CD14-positive monocyte (primary cell): ENCODE results near the gene ACTR3. TPM values are rescaled to one million over a fixed set of nuclear protein-coding genes. Genes with fewer than 3 reads are reported as not detected.

Experiments used
- DNase-seq, 3 donors: peaks; one replicate each; pipeline ENCODE4 v3.0.0-alpha.2; 2011 to 2022
- H2AFZ ChIP-seq: 2 replicates; pipeline ENCODE4 v1.6.0; 2012; ENCODE audit warnings: mild to moderate bottlenecking, low read depth, low read length, inconsistent platforms; ENCODE audit not compliant: insufficient read depth, poor library complexity, severe bottlenecking
- H3K27ac ChIP-seq, 2 donors: 1 replicate in 1 of 2; 2 replicates in 1 of 2; pipeline ENCODE4 v1.5.1; 2012 to 2013; ENCODE audit warnings: low read length in 2 of 2, control low read depth in 1 of 2, inconsistent platforms in 1 of 2, low read depth in 1 of 2, mild to moderate bottlenecking in 1 of 2
- H3K27me3 ChIP-seq, 2 donors: one replicate each; pipeline versions ENCODE4 v1.6.0 to v1.6.1; 2011 to 2013; ENCODE audit warnings: low read length in 2 of 2; ENCODE audit not compliant: control insufficient read depth in 2 of 2, insufficient read depth in 2 of 2
- H3K36me3 ChIP-seq, 2 donors: replicated peaks in 1 of 2; 1 replicate in 1 of 2; 2 replicates in 1 of 2; pipeline versions ENCODE4 v1.5.1 to v1.6.1; 2012 to 2013; ENCODE audit warnings: low read length in 2 of 2, control low read depth in 1 of 2, inconsistent platforms in 1 of 2, mild to moderate bottlenecking in 1 of 2; ENCODE audit not compliant: insufficient read depth in 2 of 2, control insufficient read depth in 1 of 2
- H3K4me1 ChIP-seq, 2 donors: 1 replicate in 1 of 2; 2 replicates in 1 of 2; pipeline versions ENCODE4 v1.5.1 to v1.6.1; 2012 to 2013; ENCODE audit warnings: low read length in 2 of 2, control low read depth in 1 of 2, inconsistent platforms in 1 of 2, mild to moderate bottlenecking in 1 of 2, moderate library complexity in 1 of 2; ENCODE audit not compliant: insufficient read depth in 2 of 2, control insufficient read depth in 1 of 2
- H3K4me2 ChIP-seq: replicated peaks from 2 replicates; pipeline ENCODE3; 2012; ENCODE audit warnings: low read length, moderate library complexity, mild to moderate bottlenecking; ENCODE audit not compliant: poor library complexity, severe bottlenecking; ENCODE audit errors: extremely low read depth
- H3K4me3 ChIP-seq, 3 experiments: fragments of 200-600 bp in 1 of 3; sonication (generic) in 1 of 3; replicated peaks in 1 of 3; 1 replicate in 2 of 3; 2 replicates in 1 of 3; pipeline ENCODE4 v1.5.1; 2011 to 2013; ENCODE audit warnings: low read length in 3 of 3, mild to moderate bottlenecking in 3 of 3, control low read depth in 2 of 3, low read depth in 2 of 3, inconsistent platforms in 1 of 3, moderate library complexity in 1 of 3
- H3K79me2 ChIP-seq: 2 replicates; pipeline ENCODE4 v1.6.0; 2012; ENCODE audit warnings: mild to moderate bottlenecking, control low read depth, inconsistent platforms, low read length, moderate library complexity; ENCODE audit not compliant: insufficient read depth
- H3K9ac ChIP-seq: 2 replicates; pipeline ENCODE4 v1.6.0; 2017; ENCODE audit warnings: low read length, mild to moderate bottlenecking; ENCODE audit not compliant: insufficient read depth, poor library complexity, severe bottlenecking
- H3K9me3 ChIP-seq, 2 donors: replicated peaks in 1 of 2; 1 replicate in 1 of 2; 2 replicates in 1 of 2; pipeline versions ENCODE4 v1.5.1 to v1.6.1; 2012 to 2013; ENCODE audit warnings: low read length in 2 of 2, control low read depth in 1 of 2; ENCODE audit not compliant: control insufficient read depth in 1 of 2, insufficient read depth in 1 of 2
- H4K20me1 ChIP-seq: 2 replicates; pipeline ENCODE4 v1.6.0; 2012; ENCODE audit warnings: mild to moderate bottlenecking, low read length, control low read depth, moderate library complexity; ENCODE audit not compliant: insufficient read depth
- H3K27ac Mint-ChIP-seq, 7 donors: one replicate each; pipeline ENCODE4 v1.8.0; 2020; ENCODE audit warnings: mild to moderate bottlenecking in 7 of 7, mixed read lengths in 7 of 7, moderate library complexity in 6 of 7, inconsistent platforms in 2 of 7
- H3K27me3 Mint-ChIP-seq, 3 donors: one replicate each; pipeline ENCODE4 v1.8.0; 2021 to 2022; ENCODE audit warnings: low read depth in 3 of 3, mild to moderate bottlenecking in 3 of 3, mixed read lengths in 3 of 3, moderate library complexity in 3 of 3, inconsistent platforms in 1 of 3
- H3K36me3 Mint-ChIP-seq, 2 donors: one replicate each; pipeline ENCODE4 v1.8.0; 2020; ENCODE audit warnings: mixed read lengths in 2 of 2, inconsistent platforms in 1 of 2, mild to moderate bottlenecking in 1 of 2
- H3K4me1 Mint-ChIP-seq: one replicate; pipeline ENCODE4 v1.8.0; 2020; ENCODE audit warnings: mild to moderate bottlenecking, mixed read lengths
- H3K4me3 Mint-ChIP-seq, 2 donors: one replicate each; pipeline ENCODE4 v1.8.0; 2020; ENCODE audit warnings: mild to moderate bottlenecking in 2 of 2, mixed read lengths in 2 of 2, moderate library complexity in 1 of 2
- H3K9me3 Mint-ChIP-seq, 7 donors: one replicate each; pipeline ENCODE4 v1.8.0; 2020 to 2022; ENCODE audit warnings: mixed read lengths in 7 of 7, mild to moderate bottlenecking in 6 of 7, moderate library complexity in 6 of 7, inconsistent platforms in 2 of 7
- CTCF ChIP-seq: fragments of 200-600 bp; IDR thresholded peaks from one replicate; pipeline ENCODE4 v1.8.0; 2022; ENCODE audit warnings: antibody characterized with exemption, mild to moderate bottlenecking
- WGBS: methylation state at CpG from one replicate; pipeline ENCODE4 v1.1.5; 2013; ENCODE audit warnings: missing lambda C conversion rate; ENCODE audit not compliant: insufficient coverage; 5-methylcytosine and 5-hydroxymethylcytosine counted together
- intact Hi-C, 2 donors: fragments of 100-400 bp; cut with micrococcal nuclease; formaldehyde crosslinking; loops; one replicate each; pipeline versions ENCODE4 v1.15.0 to v1.15.1; 2023
- polyA plus RNA-seq, 3 donors: library from polyadenylated mRNA; depleted of rRNA in 1 of 3; unstranded in 2 of 3; stranded (reverse) in 1 of 3; fragments of 300-500 nt in 2 of 3; fragments of >200 nt in 1 of 3; fragmentation: Illumina TruSeq in 2 of 3; gene quantifications; 1 replicate in 2 of 3; 2 replicates in 1 of 3; pipeline ENCODE4 v1.2.3, GENCODE V29; 2012 to 2021

The ACTR3 gene
- polyA plus RNA-seq, 3 donors = 103 to 557 (median 464) TPM

- Mint-ChIP-seq H3K9me3 (peaks cover 0 to 5% (median 2%) of the 10 kb centered on the region in 7 donors), H3K27me3 (peaks cover 0 to 10% (median 4%) of the 10 kb centered on the region in 3 donors), H3K4me1 (peaks cover 12% of the 10 kb centered on the region), H3K36me3 (no peaks in the 10 kb centered on the region), H3K4me3 (no peak overlapping the region), H3K27ac (no peak overlapping the region)
- intact Hi-C loops = no loop called here
- no peak overlapping the region for H3K9ac ChIP-seq
- no peak overlapping the region for H3K4me3 ChIP-seq
- no peaks in the 10 kb centered on the region for H3K4me1 ChIP-seq
- H2AFZ ChIP-seq = no peak overlapping the region
- TF ChIP-seq CTCF = no peak
- no peaks in the 10 kb centered on the region for H3K79me2 ChIP-seq
- no peaks in the 10 kb centered on the region for H3K27me3 ChIP-seq
- H3K9me3 ChIP-seq = no peaks in the 10 kb centered on the region
- no peak overlapping the region for H3K4me2 ChIP-seq
- DNase-seq = no peak
- H4K20me1 ChIP-seq = no peaks in the 10 kb centered on the region
- H3K27ac ChIP-seq = no peak overlapping the region
- 96% methylated on average over 5 of the region's 7 CpGs for WGBS
- no peaks in the 10 kb centered on the region for H3K36me3 ChIP-seq
Measured at GRCh38 chr2:114009205-114009944, 119.5 kb downstream of the ACTR3 start.

- H3K79me2 ChIP-seq = no peaks in the 10 kb centered on the region
- H3K4me3 ChIP-seq = no peak overlapping the region
- H3K4me3 Mint-ChIP-seq = no peak overlapping the region
- peaks cover 0 to 5% (median 2%) of the 10 kb centered on the region in 7 donors for H3K9me3 Mint-ChIP-seq
- intact Hi-C loops = no loop called here
- H3K4me1 ChIP-seq = no peaks in the 10 kb centered on the region
- no peaks in the 10 kb centered on the region for H3K36me3 ChIP-seq
- H4K20me1 ChIP-seq = no peaks in the 10 kb centered on the region
- H3K27me3 ChIP-seq = no peaks in the 10 kb centered on the region
- DNase-seq = no peak
- no peaks in the 10 kb centered on the region for H3K36me3 Mint-ChIP-seq
- peaks cover 0 to 10% (median 4%) of the 10 kb centered on the region in 3 donors for H3K27me3 Mint-ChIP-seq
- H3K27ac ChIP-seq = no peak overlapping the region
- no peak for TF ChIP-seq CTCF
- no peak overlapping the region for H3K27ac Mint-ChIP-seq
- H3K9ac ChIP-seq = no peak overlapping the region
- no peaks in the 10 kb centered on the region for H3K9me3 ChIP-seq
- no peak overlapping the region for H2AFZ ChIP-seq
- H3K4me2 ChIP-seq = no peak overlapping the region
- 80% methylated on average over 1 of the region's 2 CpGs for WGBS
- H3K4me1 Mint-ChIP-seq = peaks cover 12% of the 10 kb centered on the region
Measured at GRCh38 chr2:114010001-114010400, 120.1 kb downstream of the ACTR3 start.
